Suppressor macrophage treated with lipopolysaccharide for 4 hours (primary cell): Measurements from ENCODE around the gene SLC38A9.
"Not testable (repeated sequence)": the region's sequence is repeated elsewhere in the genome, so short reads cannot be mapped to it uniquely, and the experiment has no call there.

Source experiments
- DNase-seq: peaks from one replicate; pipeline ENCODE4 v3.0.0-alpha.2; 2020

SLC38A9 gene

GRCh38 chr5:55608595-55609349, 103.4 kb downstream of the SLC38A9 start:
- DNase-seq, result no peak

GRCh38 chr5:55607309-55607708, 104.8 kb downstream of the SLC38A9 start:
- DNase-seq, result not testable (repeated sequence)

GRCh38 chr5:55604611-55605067, 107.5 kb downstream of the SLC38A9 start:
- no peak for DNase-seq

GRCh38 chr5:55603922-55604321, 108.2 kb downstream of the SLC38A9 start:
- DNase-seq, result no peak

- no peak for DNase-seq
These were observed 110.5 kb downstream of the SLC38A9 start for GRCh38 chr5:55601628-55602027.

- DNase-seq, result no peak
These were observed 110.9 kb downstream of the SLC38A9 start for GRCh38 chr5:55601204-55601618.

GRCh38 chr5:55600497-55601203, 111.5 kb downstream of the SLC38A9 start:
- no peak for DNase-seq

- DNase-seq, result no peak
These were observed 112.0 kb downstream of the SLC38A9 start for GRCh38 chr5:55600086-55600485.

GRCh38 chr5:55599148-55600050, 112.7 kb downstream of the SLC38A9 start:
- DNase-seq, result no peak

GRCh38 chr5:55597014-55597981, 114.8 kb downstream of the SLC38A9 start:
- DNase-seq, result no peak

GRCh38 chr5:55594671-55595070, 117.5 kb downstream of the SLC38A9 start:
- no peak for DNase-seq

- DNase-seq, result no peak
These were observed 119.0 kb downstream of the SLC38A9 start for GRCh38 chr5:55593115-55593472.

GRCh38 chr5:55592388-55593114, 119.6 kb downstream of the SLC38A9 start:
- no peak for DNase-seq

GRCh38 chr5:55591686-55592085, 120.4 kb downstream of the SLC38A9 start:
- DNase-seq, result no peak

- no peak for DNase-seq
These were observed 126.9 kb downstream of the SLC38A9 start for GRCh38 chr5:55585206-55585610.

GRCh38 chr5:55584398-55585205, 127.5 kb downstream of the SLC38A9 start:
- DNase-seq, result no peak

- no peak for DNase-seq
These were observed 128.5 kb downstream of the SLC38A9 start for GRCh38 chr5:55583578-55583977.

GRCh38 chr5:55582256-55582655, 129.9 kb downstream of the SLC38A9 start:
- peak; percentile 42 for DNase-seq

- no peak for DNase-seq
These were observed 132.1 kb downstream of the SLC38A9 start for GRCh38 chr5:55580042-55580441.

- DNase-seq, result no peak
These were observed 133.4 kb downstream of the SLC38A9 start for GRCh38 chr5:55578771-55579170.
